GM18505 (cell line): ENCODE measurements around the gene PILRB.
"Not testable (repeated sequence)": the region's sequence is repeated elsewhere in the genome, so short reads cannot be mapped to it uniquely, and the experiment has no call there.

Source experiments
- ATAC-seq: cut with Tn5 transposase; IDR thresholded peaks from one replicate; pipeline ENCODE4 v1.9.1; 2021; ENCODE audit not compliant: unreplicated experiment
- POLR2A ChIP-seq: IDR thresholded peaks from 4 replicates; pipeline ENCODE4 v1.6.1; 2011; ENCODE audit warnings: borderline replicate concordance; ENCODE audit not compliant: insufficient read depth, insufficient read length; ENCODE audit errors: extremely low read depth

Gene PILRB

DNA sequence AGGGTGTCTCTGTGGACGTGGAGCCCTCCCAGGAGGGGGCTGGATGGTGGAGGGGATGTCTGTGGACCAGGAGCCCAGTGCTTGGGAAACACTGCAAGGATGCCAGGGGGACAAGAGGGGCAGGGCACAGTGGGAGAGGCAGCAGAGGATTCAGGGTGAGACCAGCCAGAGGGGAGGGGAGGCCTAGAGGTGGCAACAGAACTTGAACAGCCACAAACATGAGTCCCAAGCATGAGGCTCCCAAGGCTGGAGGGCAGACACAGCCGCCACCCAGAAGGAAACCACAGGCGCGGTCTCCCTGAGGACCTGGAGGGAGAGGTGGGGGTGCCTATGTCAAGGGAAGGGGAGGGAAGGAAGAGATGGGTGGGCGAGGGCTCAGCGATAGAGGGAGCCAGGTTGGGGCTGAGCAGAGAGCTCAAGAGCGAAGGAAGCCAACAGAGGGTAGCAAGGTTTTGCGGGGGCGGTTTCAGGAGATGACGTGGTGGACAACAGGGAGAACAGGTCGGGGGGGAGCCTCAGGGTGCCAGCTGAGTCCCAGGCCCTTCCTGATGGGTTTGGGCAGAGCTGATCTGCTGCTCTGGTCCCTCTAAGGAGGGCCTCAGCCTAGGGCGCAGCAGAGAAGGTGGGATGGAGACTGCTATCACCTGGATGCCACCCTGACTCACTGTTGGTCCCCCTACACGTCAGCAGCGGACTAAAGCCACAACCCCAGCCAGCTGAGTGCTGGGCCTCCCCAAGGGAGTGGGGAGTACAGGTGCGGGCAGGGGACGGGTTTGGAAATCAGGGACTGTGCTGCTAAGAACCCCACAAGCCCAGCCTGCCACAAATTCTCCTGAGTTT lies 8.7 kb downstream of the PILRB start:
- no peak for ATAC-seq
- TF ChIP-seq POLR2A, result peak; percentile 59

DNA sequence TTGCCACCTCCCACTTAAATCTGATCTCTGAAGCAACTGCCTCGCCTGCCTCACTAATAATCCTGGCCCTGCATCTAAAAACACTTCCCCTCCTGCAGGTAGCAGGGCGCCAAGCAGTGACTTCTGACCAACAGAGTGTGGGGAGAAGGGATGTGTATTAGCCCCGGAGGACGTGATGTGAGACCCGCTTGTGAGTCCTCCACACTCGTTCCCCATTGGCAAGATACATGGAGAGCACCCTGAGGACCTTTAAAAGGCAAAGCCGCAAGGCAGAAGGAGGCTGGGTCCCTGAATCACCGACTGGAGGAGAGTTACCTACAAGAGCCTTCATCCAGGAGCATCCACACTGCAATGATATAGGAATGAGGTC lies 9.3 kb downstream of the PILRB start:
- ATAC-seq, result no peak
- TF ChIP-seq POLR2A, result no peak

DNA sequence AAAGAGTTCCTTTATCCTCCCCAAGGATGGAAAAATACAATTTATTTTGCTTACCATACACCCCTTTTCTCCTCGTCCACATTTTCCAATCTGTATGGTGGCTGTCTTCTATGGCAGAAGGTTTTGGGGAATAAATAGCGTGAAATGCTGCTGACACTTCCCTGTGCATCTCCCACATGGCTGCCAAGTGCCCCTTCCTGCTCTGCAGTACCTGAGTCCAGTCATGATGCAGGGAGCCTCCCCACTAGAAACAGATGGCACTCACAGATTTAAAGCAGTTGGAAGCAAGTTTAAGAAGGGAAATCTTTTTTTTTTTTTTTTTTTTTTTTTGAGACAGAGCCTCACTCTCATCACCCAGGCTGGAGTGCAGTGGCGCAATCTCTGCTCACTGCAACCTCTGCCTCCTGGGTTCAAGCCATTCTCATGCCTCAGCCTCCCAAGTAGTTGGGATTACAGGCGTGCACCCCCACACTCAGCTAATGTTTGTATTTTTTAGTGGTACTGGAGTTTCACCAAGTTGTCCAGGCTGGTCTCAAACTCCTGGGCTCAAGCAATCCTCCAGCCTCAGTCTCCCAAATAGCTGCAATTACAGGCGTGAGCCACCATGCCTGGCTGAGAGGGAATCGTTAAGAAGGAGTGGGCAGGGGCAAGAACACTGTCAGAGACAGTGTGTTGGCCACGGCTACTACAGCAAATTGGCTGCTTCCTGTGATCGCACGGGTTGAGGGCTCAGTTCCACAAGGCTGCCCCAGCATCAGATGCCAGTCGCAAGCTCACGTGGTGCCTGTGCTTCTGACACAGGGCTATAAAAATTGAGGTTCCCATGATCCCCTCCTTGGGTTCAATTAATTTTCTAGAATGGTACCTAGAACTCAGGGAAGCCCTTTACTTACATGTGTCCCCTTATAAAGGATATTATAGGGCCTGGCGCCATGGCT lies 10.0 kb downstream of the PILRB start:
- no peak for ATAC-seq
- TF ChIP-seq POLR2A, result peak; percentile 31

DNA sequence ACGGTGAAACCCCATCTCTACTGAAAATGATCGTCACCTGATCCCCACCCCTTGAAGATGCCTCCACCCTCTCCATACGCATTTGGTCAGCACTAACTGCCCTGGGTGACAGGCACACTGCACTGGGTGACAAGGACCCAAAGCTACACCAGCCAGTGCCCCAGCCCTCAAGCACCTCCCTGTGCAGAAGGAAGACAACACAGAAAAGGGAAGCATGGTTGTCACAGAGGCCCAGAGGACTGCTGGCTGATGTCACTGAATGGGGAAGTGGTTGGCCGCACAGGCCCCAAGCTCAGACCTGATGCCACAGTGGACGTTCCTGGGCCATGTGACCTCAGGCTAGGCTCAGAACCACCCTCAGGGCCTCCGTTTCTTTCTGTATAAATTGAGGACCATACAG lies 11.2 kb downstream of the PILRB start:
- TF ChIP-seq POLR2A, result peak; percentile 61
- ATAC-seq, result peak; percentile 56

DNA sequence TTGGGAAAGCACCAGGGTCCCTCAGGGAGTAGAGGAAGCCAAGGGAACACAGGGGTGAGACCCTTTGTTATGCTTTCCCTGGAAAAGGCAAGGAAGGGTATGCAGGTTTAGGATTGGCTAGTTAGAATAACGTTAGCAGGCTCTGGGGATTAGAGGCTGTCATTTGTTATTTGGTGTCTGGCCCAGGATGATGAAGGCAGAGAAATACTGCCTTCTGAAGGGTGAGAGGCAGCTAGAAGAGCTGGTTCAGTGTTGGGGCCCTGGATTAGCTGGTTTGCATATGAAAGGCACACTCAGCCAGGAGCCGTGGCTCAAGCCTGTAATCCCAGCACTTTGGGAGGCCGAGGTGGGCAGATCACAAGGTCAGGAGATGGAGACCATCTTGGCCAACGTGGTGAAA lies 12.4 kb downstream of the PILRB start:
- no peak for TF ChIP-seq POLR2A
- ATAC-seq, result no peak

DNA sequence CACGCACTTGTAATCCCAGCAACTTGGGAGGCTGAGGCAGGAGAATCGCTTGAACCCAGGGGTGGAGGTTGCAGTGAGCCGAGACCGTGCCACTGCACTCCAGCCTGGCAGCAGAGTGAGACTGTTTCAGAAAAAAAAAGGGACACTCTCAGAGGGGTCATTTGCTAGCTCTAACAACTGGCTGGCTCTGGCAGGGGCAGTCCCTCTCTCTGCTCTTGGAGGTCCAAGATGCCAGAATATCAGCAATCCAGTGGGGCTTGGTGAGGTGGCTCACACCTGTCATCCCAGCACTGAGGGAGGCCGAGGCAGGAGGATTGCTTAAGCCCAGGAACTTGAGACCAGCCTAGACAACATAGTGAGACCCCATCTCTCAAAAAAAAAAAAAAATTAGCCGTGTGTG lies 12.8 kb downstream of the PILRB start:
- no peak for ATAC-seq
- no peak for TF ChIP-seq POLR2A

DNA sequence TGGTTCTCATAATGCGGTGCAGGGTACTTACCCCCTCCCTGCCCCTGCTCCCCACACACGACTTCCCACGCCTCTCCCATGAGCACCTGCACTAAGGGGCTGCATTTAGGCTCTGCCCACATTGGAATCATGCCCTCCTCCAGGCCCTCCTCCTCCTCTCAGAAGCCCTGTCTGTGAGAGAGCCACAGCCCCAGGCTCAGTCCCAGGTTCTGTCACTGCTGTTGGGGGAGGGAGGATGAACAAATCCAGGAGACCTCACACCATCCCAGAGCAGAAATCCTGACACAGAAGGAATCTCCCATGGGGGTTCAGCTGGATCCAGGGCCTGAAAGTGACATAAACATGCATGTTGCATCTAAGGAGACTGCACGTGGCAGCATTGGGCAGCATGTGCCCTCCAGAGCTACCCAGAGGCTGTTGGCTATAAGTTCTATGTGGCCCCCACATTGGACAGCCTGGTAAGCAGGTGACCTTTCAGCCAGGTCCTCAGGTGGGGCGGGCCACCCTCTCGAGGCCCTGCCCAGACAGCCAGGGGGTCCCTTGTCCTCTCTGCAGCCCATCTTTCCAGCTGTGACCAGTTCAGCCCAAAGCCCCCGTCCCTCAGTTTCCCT lies 13.7 kb downstream of the PILRB start:
- no peak for ATAC-seq
- TF ChIP-seq POLR2A, result no peak

DNA sequence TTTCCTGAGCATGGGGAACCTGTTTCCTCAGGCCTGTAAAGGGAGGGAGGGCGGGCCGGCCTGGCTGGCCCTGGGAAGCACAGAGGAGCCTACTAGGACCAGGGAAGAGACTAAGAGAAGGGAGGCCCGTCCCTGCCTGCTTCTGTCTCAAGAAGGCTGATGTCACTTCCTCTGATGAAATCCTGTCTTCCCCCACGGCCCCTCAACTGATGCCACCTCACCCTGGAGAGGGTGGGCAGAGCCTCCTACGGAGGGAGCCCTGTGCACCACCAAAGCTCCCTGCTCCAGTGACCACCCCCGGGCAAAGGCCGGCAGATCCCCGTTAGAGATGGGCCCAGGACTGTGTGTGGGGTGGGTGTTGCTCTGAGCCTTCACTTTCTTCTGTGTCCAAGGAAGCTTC lies 14.3 kb downstream of the PILRB start:
- no peak for ATAC-seq
- no peak for TF ChIP-seq POLR2A

DNA sequence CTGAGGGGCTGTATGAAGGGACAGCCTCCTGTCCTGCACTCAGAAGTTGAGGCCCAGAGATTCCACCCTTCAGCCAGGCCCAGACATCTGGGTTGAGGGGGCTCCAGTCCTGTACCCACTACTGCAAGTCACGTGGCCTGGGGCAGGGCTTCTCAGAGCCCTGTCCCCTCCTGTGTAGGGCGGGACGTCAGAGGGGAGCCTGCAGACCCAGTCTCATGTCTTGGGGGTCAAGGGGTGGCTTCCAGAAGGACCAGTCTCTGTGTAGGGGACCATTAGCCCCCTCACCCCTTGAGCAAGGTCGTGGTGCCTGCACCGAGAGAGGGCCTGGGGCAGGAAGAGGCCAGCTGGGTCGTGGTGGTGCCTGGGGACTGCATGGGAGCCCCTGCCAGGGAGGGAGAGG lies 14.8 kb downstream of the PILRB start:
- TF ChIP-seq POLR2A, result no peak

DNA sequence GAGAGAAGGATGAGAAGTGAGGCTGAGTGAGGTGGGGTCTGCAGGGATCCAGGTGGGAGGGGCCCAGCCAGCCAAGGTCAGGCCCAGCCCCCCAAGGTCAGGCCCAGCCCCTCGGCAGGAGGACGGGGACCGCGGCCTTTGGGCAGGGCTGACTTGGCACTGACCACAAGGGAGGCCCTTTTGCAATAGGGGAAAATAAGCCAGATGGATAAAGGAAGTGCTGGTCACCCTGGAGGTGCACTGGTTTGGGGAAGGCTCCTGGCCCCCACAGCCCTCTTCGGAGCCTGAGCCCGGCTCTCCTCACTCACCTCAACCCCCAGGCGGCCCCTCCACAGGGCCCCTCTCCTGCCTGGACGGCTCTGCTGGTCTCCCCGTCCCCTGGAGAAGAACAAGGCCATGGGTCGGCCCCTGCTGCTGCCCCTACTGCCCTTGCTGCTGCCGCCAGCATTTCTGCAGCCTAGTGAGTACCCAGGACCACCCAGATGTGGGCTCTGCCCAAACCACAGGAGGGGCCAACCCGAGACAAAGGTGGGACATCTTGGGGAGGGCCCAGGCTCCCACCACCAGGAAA lies 15.4 kb downstream of the PILRB start, which contains the start of gene PILRA:
Gene PILRA (plus strand): TSS at position 227 of the 571 bp plus-strand sequence. CDS start 170 bp downstream, at position 397.
- no peak for ATAC-seq
- no peak for TF ChIP-seq POLR2A

More for the DNA sequence above, 14.8 kb downstream of the PILRB start:
- no peak for ATAC-seq

DNA sequence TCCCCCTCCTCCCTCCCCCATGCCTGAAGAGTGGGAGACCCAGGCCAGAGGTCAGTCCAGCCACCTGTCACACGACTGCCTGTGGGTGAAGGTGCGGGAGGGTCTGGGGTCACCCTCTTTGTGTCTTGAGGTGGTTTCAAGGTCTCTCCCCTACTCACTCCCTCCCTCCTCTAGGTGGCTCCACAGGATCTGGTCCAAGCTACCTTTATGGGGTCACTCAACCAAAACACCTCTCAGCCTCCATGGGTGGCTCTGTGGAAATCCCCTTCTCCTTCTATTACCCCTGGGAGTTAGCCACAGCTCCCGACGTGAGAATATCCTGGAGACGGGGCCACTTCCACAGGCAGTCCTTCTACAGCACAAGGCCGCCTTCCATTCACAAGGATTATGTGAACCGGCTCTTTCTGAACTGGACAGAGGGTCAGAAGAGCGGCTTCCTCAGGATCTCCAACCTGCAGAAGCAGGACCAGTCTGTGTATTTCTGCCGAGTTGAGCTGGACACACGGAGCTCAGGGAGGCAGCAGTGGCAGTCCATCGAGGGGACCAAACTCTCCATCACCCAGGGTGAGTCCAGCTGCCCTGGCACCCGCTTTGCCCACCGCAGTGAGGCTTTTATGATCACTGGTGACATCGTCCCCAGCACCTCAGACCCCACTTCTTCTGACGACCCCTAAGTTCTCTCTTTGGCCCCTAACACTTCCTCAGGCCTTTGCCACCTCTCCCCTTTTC lies 16.1 kb downstream of the PILRB start:
- ATAC-seq, result not testable (repeated sequence)

DNA sequence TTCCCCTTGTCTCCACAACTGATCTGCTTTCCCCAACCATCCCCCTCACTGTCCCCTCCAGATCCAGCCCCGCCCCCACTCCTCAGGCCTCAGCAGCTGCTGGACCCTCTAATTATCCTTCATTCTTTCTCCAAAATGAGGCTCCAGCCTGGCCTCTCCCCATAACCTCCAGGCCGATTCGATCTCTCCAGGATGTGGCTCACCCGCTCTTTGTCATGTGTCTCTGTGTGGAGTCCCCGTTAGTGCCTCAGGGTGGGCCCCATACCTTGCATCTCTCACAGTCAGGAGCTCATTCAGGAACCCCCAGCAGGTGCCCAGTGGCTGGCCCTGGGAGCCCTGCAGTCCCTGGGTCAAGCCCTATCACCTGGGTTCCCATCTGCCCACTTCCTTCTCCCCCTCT lies 16.7 kb downstream of the PILRB start:
- TF ChIP-seq POLR2A, result no peak
- ATAC-seq, result no peak
